PC-3 (cell line): Measurements from ENCODE around the gene CHD6. TPM values are rescaled to one million over a fixed set of nuclear protein-coding genes. Genes with fewer than 3 reads are reported as not detected.

Experiments used
- ATAC-seq: fragments of 200-7000 bp; cut with Tn5 transposase; 2 replicates; pipeline ENCODE4 v1.9.1; 2020; ENCODE audit warnings: mild to moderate bottlenecking, moderate library complexity
- BruUV-seq: library from RNA; stranded (reverse); fragments of 400-500 nt; replicated peaks from 2 replicates; lab custom pipeline; 2021; lab: Mats Ljungman, UMichigan
- CTCF ChIA-PET: fragments of 300-600 bp; sonication (Branson Sonifier 250); formaldehyde crosslinking; loops from one replicate; lab custom pipeline; 2022; ENCODE audit warnings: antibody characterized with exemption; lab: Charles Lee
- POLR2A ChIA-PET: fragments of 300-600 bp; sonication (Branson Sonifier 250); formaldehyde crosslinking; loops from one replicate; lab custom pipeline; 2022; ENCODE audit warnings: antibody characterized with exemption; ENCODE audit not compliant: unreplicated experiment; lab: Charles Lee
- DNase-seq: peaks from one replicate; pipeline ENCODE4 v3.0.0-alpha.2; 2015
- H2AFZ ChIP-seq: fragments of 300-600 bp; sonication (generic); 2 replicates; pipeline ENCODE4 v1.6.0; 2016; ENCODE audit warnings: antibody characterized with exemption, low read length
- H3F3A ChIP-seq: fragments of 300-600 bp; sonication (generic); one replicate; pipeline ENCODE4 v1.6.0; 2017; ENCODE audit warnings: antibody characterized with exemption, low read length, control low read depth, mild to moderate bottlenecking; ENCODE audit not compliant: unreplicated experiment
- H3K27ac ChIP-seq: fragments of 300-600 bp; sonication (generic); 2 replicates; pipeline ENCODE4 v1.5.1; 2016; ENCODE audit warnings: mild to moderate bottlenecking, low read length
- H3K27me3 ChIP-seq: fragments of 300-600 bp; sonication (generic); 2 replicates; pipeline ENCODE4 v1.6.1; 2016; ENCODE audit warnings: low read length, mixed read lengths
- H3K36me3 ChIP-seq: fragments of 300-600 bp; sonication (generic); 2 replicates; pipeline ENCODE4 v1.6.1; 2016; ENCODE audit warnings: low read depth, mixed run types, low read length, mixed read lengths
- H3K4me1 ChIP-seq: fragments of 300-600 bp; sonication (generic); 2 replicates; pipeline ENCODE4 v1.5.1; 2016; ENCODE audit warnings: low read length; ENCODE audit not compliant: insufficient read depth
- H3K4me2 ChIP-seq: fragments of 300-600 bp; sonication (generic); 2 replicates; pipeline ENCODE4 v1.6.0; 2016; ENCODE audit warnings: low read length
- H3K4me3 ChIP-seq: fragments of 300-600 bp; sonication (generic); 2 replicates; pipeline ENCODE4 v1.5.1; 2016; ENCODE audit warnings: mild to moderate bottlenecking, low read length, mixed read lengths
- H3K79me2 ChIP-seq: fragments of 300-600 bp; sonication (generic); 2 replicates; pipeline ENCODE4 v1.6.1; 2017; ENCODE audit warnings: low read length, mixed read lengths
- H3K9ac ChIP-seq: fragments of 300-600 bp; sonication (generic); 2 replicates; pipeline ENCODE4 v1.6.0; 2016; ENCODE audit warnings: mild to moderate bottlenecking, low read length
- H3K9me2 ChIP-seq: fragments of 300-600 bp; sonication (generic); replicated peaks from 2 replicates; pipeline ENCODE4 v1.6.1; 2016; ENCODE audit warnings: mixed run types, low read length, mixed read lengths
- H3K9me3 ChIP-seq: fragments of 300-600 bp; sonication (generic); 2 replicates; pipeline ENCODE4 v1.6.1; 2016; ENCODE audit warnings: low read length, mixed read lengths
- H4K20me1 ChIP-seq: fragments of 300-600 bp; sonication (generic); 2 replicates; pipeline ENCODE4 v1.6.1; 2016; ENCODE audit warnings: low read length, mixed read lengths
- EZH2 ChIP-seq: fragments of 300-600 bp; sonication (generic); IDR thresholded peaks from one replicate; pipeline ENCODE4 v1.6.1; 2017; ENCODE audit warnings: antibody characterized with exemption, mild to moderate bottlenecking, low read length; ENCODE audit not compliant: unreplicated experiment
- EZH2phosphoT487 ChIP-seq: fragments of 300-600 bp; sonication (generic); IDR thresholded peaks from 2 replicates; pipeline ENCODE4 v1.6.1; 2018; ENCODE audit warnings: mild to moderate bottlenecking, antibody characterized with exemption, low read length, borderline replicate concordance
- intact Hi-C: fragments of 100-400 bp; cut with micrococcal nuclease; formaldehyde crosslinking; loops from 2 replicates; pipeline ENCODE4 v1.9.0; 2023
- total RNA-seq: library from RNA; depleted of rRNA; stranded (reverse); fragments of >200 nt; gene quantifications from 2 replicates; pipeline ENCODE4 v1.2.3, GENCODE V29; 2014
- TF ChIP-seq, protein P1 (sequence below): fragments of 300-600 bp; sonication (generic); conservative IDR thresholded peaks from 2 replicates; pipeline ENCODE4 v1.5.1; 2017; ENCODE audit warnings: antibody characterized with exemption, low read depth, mild to moderate bottlenecking, low read length

Gene CHD6
- total RNA-seq, 1 experiment from 2014 or later: 19.5 TPM

DNA sequence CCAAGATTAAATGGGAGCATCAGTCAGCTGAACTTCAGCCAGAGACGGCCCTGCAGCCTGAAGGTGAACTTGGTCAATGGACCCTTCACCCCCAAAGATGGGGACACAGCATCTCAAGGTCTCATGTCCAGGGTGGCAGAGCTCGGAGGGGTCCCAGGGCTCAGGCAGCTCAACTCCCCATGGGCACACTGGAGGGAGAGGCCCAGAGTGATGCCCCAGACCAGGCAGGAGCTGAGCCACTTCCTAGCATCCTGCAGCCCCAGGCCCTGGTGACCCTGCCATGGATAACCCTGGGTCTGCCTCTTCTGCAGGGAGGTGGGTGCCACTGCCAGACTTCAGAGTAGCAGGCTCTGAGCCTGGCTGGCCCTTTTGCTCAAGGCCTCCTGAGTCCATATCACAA, 224.1 kb downstream of the CHD6 start:
- H3K79me2 ChIP-seq: no peaks in the 10 kb centered on the region
- BruUV-seq: no TSS peak
- no peaks in the 10 kb centered on the region for H3K27me3 ChIP-seq
- ATAC-seq (no peak), DNase-seq (no peak)
- H3F3A ChIP-seq: no peaks in the 10 kb centered on the region
- H3K4me2 ChIP-seq: no peak overlapping the region
- no peak overlapping the region for H2AFZ ChIP-seq
- CTCF ChIA-PET: no interaction called here
- H3K4me1 ChIP-seq: no peaks in the 10 kb centered on the region
- POLR2A ChIA-PET: no interaction called here
- H3K36me3 ChIP-seq: no peaks in the 10 kb centered on the region
- H3K9me2 ChIP-seq: no peaks in the 10 kb centered on the region
- TF ChIP-seq EZH2phosphoT487 (no peak), EZH2 (no peak)
- TF ChIP-seq, protein P1, sequence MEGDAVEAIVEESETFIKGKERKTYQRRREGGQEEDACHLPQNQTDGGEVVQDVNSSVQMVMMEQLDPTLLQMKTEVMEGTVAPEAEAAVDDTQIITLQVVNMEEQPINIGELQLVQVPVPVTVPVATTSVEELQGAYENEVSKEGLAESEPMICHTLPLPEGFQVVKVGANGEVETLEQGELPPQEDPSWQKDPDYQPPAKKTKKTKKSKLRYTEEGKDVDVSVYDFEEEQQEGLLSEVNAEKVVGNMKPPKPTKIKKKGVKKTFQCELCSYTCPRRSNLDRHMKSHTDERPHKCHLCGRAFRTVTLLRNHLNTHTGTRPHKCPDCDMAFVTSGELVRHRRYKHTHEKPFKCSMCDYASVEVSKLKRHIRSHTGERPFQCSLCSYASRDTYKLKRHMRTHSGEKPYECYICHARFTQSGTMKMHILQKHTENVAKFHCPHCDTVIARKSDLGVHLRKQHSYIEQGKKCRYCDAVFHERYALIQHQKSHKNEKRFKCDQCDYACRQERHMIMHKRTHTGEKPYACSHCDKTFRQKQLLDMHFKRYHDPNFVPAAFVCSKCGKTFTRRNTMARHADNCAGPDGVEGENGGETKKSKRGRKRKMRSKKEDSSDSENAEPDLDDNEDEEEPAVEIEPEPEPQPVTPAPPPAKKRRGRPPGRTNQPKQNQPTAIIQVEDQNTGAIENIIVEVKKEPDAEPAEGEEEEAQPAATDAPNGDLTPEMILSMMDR: no peak
- no peaks in the 10 kb centered on the region for H3K9me3 ChIP-seq
- H3K4me3 ChIP-seq: no peak overlapping the region
- H3K9ac ChIP-seq: no peak overlapping the region
- H4K20me1 ChIP-seq: no peaks in the 10 kb centered on the region
- intact Hi-C loops: no loop called here
- no peak overlapping the region for H3K27ac ChIP-seq

DNA sequence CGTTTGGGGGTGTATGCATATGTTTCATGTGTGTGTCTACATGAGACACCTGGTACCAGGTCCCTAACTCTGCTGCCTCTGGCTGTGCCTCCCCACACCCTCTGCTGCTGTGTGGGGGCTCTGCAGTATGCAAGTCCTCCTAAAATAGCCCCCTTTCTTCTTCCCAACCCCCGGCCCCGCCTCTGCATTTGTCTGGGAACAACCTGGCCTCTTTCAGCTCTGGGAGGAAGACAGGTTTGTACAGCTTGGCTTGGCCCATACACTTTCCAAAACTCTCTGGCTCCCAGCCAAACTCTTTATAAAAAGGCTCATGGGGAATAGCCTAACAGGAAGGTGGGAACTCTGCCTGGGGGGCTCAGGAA, 224.5 kb downstream of the CHD6 start:
- Histone ChIP-seq H3K4me2 (no peak overlapping the region), H3K36me3 (no peaks in the 10 kb centered on the region), H3K4me1 (no peaks in the 10 kb centered on the region), H3K27ac (no peak overlapping the region), H3K4me3 (no peak overlapping the region), H3K9me3 (no peaks in the 10 kb centered on the region), H3K27me3 (no peaks in the 10 kb centered on the region), H3F3A (no peaks in the 10 kb centered on the region), H4K20me1 (no peaks in the 10 kb centered on the region), H3K9ac (no peak overlapping the region), H2AFZ (no peak overlapping the region), H3K79me2 (no peaks in the 10 kb centered on the region), H3K9me2 (no peaks in the 10 kb centered on the region)
- intact Hi-C loops: no loop called here
- no TSS peak for BruUV-seq
- POLR2A ChIA-PET: no interaction called here
- ATAC-seq: no peak
- DNase-seq: no peak
- TF ChIP-seq EZH2phosphoT487 (no peak), EZH2 (no peak)
- TF ChIP-seq, protein P1: no peak
- CTCF ChIA-PET: no interaction called here

DNA sequence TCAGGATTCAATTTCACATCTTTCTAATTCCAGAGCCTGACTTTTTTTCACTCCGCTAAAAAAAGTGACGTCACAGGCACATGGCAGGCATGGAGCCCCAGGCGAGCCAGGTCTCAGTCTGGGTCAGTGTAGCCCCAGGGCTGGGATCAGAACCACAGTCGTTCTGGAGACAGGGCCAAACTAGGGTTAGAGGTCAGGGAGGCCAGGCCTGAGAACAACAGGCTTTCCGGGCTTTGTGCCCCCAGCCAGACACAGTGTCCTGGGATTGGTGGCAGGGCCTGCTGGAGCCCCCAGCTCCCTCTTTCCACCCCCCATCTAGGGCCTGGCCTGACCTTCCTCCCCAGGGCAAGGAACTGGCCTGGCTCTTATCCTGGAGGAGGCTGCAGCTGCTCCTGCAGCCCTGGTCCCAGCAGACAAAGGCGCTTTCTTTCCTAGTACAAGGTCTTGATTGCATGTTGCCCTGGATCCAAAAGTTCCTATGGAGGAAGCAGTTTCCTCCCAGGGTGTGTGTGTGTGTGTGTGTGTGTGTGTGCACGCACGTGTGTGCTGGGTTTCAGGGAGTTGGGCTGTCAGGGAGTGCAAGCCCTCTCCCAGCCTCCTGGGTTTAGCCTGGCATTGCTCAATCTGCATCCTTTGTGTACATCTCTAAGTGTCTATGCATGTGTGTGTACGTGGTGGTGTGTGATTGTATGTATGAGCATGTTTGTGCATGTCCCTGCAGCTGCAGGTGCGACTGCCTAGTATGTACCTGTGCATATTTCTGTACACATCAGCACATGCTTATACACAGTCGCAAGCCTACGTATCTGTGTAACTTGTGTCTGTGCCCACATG, 225.1 kb downstream of the CHD6 start:
- Histone ChIP-seq H3K4me3 (no peak overlapping the region), H3F3A (no peaks in the 10 kb centered on the region), H3K36me3 (no peaks in the 10 kb centered on the region), H3K9me2 (no peaks in the 10 kb centered on the region), H4K20me1 (no peaks in the 10 kb centered on the region), H3K27ac (no peak overlapping the region), H3K79me2 (no peaks in the 10 kb centered on the region), H2AFZ (no peak overlapping the region), H3K9ac (no peak overlapping the region), H3K4me1 (no peaks in the 10 kb centered on the region), H3K9me3 (no peaks in the 10 kb centered on the region), H3K27me3 (no peaks in the 10 kb centered on the region), H3K4me2 (no peak overlapping the region)
- ATAC-seq (no peak), DNase-seq (no peak)
- POLR2A ChIA-PET: no interaction called here
- TF ChIP-seq EZH2phosphoT487: no peak
- intact Hi-C loops: no loop called here
- BruUV-seq: no TSS peak
- CTCF ChIA-PET: no interaction called here
